ENCODE data around the gene PIK3C2B. TPM values are rescaled to one million over a fixed set of nuclear protein-coding genes. Genes with fewer than 3 reads are reported as not detected.

PIK3C2B gene
- polyA plus RNA-seq, 1 donor (not counting 4 experiments of a cell fraction or from before 2014, with no cell fraction given): 5.4 TPM

DNA sequence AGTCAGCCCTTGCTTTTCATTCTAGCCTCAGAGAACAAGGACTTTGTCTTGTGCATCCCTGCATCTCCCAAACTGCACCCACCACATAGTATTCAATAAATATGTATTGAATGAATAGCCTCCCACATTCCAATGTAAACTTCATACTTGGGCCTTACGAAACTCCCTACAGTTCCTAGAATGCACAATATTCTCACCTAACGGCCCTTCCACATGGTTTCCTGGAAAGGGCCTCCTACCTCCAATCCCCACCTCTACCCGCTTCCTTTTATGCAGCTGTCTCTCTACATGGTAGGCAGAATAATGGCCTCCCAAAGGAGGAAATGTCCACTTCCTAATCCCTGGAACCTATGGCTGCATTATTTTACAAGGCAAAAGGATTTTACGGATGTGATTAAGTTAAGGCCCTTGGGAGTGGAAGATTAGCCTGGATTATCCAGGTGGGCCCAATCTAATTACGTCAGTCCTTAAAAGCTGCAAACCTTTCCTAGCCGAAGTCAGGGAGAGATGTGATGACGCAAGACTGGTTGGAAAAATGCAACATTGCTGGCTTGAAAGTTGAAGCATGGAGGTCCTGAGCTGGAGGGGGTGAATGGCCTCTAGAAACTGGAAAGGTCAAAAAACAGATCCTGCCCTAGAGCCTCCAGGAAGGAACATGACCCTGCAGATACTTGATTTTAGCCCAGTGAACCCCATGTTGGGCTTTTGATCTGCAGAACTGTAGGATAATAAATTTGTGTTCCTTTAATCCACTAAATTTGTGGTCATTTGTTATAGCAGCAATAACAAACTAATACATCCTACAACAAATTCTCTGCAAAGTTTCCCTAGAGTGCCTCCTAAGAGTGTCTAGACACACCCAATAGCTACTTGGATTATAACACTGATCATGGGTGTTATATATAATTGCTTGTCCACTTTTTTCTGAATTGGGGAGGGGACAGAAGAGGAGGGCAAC lies 5.2 kb upstream of the PIK3C2B start:
- no peak overlapping the region for H3K4me2 ChIP-seq (ENCODE audit: control insufficient read depth, extremely low read depth, insufficient read depth, low read depth, low read length)
- no peak for DNase-seq (ENCODE audit: low read depth, low spot score)
- no peaks in the 10 kb centered on the region for H3K9me1 ChIP-seq (ENCODE audit: control insufficient read depth, extremely low read depth, insufficient read depth, low read length)
- no peak overlapping the region for H3K27ac ChIP-seq (ENCODE audit: control insufficient read depth, insufficient read depth, low read length)
- H3K9ac ChIP-seq (ENCODE audit: control insufficient read depth, extremely low read depth, insufficient read depth, low read length): no peak overlapping the region
- peaks cover 3% of the 10 kb centered on the region for H3K4me1 ChIP-seq (ENCODE audit: control insufficient read depth, extremely low read depth, insufficient read depth, low read length)
- H4K20me1 ChIP-seq (ENCODE audit: control insufficient read depth, extremely low read depth, insufficient read depth, low read length): no peaks in the 10 kb centered on the region
- no peaks in the 10 kb centered on the region for H3K27me3 ChIP-seq (ENCODE audit: control insufficient read depth, extremely low read depth, insufficient read depth, low read length)
- H3K4me3 ChIP-seq (ENCODE audit: control insufficient read depth in 2 of 3, extremely low read depth in 1 of 3, insufficient read depth in 2 of 3, low read depth in 1 of 3, low read length in 3 of 3): no peak overlapping the region
- no peak overlapping the region for H2AFZ ChIP-seq (ENCODE audit: control insufficient read depth, low read length)
- no peaks in the 10 kb centered on the region for H3K79me2 ChIP-seq (ENCODE audit: control insufficient read depth, insufficient read depth, low read length)
- no peaks in the 10 kb centered on the region for H3K9me3 ChIP-seq (ENCODE audit: control insufficient read depth, low read depth, low read length)
- no peak for TF ChIP-seq EZH2 (IDR thresholded peaks at IDR 0.05; ENCODE audit: low read length)
- TF ChIP-seq, protein P1, sequence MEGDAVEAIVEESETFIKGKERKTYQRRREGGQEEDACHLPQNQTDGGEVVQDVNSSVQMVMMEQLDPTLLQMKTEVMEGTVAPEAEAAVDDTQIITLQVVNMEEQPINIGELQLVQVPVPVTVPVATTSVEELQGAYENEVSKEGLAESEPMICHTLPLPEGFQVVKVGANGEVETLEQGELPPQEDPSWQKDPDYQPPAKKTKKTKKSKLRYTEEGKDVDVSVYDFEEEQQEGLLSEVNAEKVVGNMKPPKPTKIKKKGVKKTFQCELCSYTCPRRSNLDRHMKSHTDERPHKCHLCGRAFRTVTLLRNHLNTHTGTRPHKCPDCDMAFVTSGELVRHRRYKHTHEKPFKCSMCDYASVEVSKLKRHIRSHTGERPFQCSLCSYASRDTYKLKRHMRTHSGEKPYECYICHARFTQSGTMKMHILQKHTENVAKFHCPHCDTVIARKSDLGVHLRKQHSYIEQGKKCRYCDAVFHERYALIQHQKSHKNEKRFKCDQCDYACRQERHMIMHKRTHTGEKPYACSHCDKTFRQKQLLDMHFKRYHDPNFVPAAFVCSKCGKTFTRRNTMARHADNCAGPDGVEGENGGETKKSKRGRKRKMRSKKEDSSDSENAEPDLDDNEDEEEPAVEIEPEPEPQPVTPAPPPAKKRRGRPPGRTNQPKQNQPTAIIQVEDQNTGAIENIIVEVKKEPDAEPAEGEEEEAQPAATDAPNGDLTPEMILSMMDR (optimal IDR thresholded peaks at IDR 0.05 in 1 of 3, IDR thresholded peaks at IDR 0.05 in 1 of 3, conservative IDR thresholded peaks at IDR 0.05 in 1 of 3; ENCODE audit: extremely low read depth in 1 of 3, insufficient read depth in 2 of 3, low read length in 3 of 3): no peak
- FAIRE-seq: no peak
- dilution Hi-C loops (cut with MboI; ENCODE audit: extremely low pct_ligation_motif_present, low sequenced_read_pairs): no loop called here
- H3K36me3 ChIP-seq (ENCODE audit: control insufficient read depth in 2 of 2, extremely low read depth in 1 of 2, insufficient read depth in 2 of 2, low read length in 2 of 2): no peaks in the 10 kb centered on the region

DNA sequence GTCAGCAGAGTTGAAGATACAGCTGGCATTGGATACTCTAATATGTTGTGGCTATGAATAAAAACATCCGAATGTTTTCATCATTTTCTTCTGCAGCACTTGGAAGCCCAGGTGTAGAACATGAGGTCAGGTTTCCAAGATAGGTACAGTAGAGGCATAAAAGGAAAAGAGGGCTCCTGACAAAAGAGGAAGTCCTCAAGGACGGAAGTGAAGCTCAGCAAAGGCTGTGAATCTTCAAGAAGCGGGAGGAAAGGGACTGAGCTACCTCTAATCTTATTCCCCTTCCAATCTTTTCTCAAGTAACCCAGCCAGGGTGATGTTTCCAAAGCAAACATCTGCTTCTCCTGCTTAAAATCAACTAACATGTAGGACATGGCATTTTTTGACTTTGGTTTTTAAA lies 4.4 kb upstream of the PIK3C2B start:
- H3K79me2 ChIP-seq (ENCODE audit: control insufficient read depth, insufficient read depth, low read length): no peaks in the 10 kb centered on the region
- DNase-seq (ENCODE audit: low read depth, low spot score) (no peak), FAIRE-seq (no peak)
- no peaks in the 10 kb centered on the region for H3K9me1 ChIP-seq (ENCODE audit: control insufficient read depth, extremely low read depth, insufficient read depth, low read length)
- peaks cover 5% of the 10 kb centered on the region for H3K4me1 ChIP-seq (ENCODE audit: control insufficient read depth, extremely low read depth, insufficient read depth, low read length)
- no peak overlapping the region for H3K27ac ChIP-seq (ENCODE audit: control insufficient read depth, insufficient read depth, low read length)
- no peaks in the 10 kb centered on the region for H3K27me3 ChIP-seq (ENCODE audit: control insufficient read depth, extremely low read depth, insufficient read depth, low read length)
- no peak overlapping the region for H2AFZ ChIP-seq (ENCODE audit: control insufficient read depth, low read length)
- H4K20me1 ChIP-seq (ENCODE audit: control insufficient read depth, extremely low read depth, insufficient read depth, low read length): no peaks in the 10 kb centered on the region
- no peaks in the 10 kb centered on the region for H3K9me3 ChIP-seq (ENCODE audit: control insufficient read depth, low read depth, low read length)
- dilution Hi-C loops (cut with MboI; ENCODE audit: extremely low pct_ligation_motif_present, low sequenced_read_pairs): no loop called here
- no peak overlapping the region for H3K9ac ChIP-seq (ENCODE audit: control insufficient read depth, extremely low read depth, insufficient read depth, low read length)
- TF ChIP-seq EZH2 (IDR thresholded peaks at IDR 0.05; ENCODE audit: low read length): no peak
- TF ChIP-seq, protein P1 (optimal IDR thresholded peaks at IDR 0.05 in 1 of 3, IDR thresholded peaks at IDR 0.05 in 1 of 3, conservative IDR thresholded peaks at IDR 0.05 in 1 of 3; ENCODE audit: extremely low read depth in 1 of 3, insufficient read depth in 2 of 3, low read length in 3 of 3): no peak
- H3K4me3 ChIP-seq (ENCODE audit: control insufficient read depth in 2 of 3, extremely low read depth in 1 of 3, insufficient read depth in 2 of 3, low read depth in 1 of 3, low read length in 3 of 3): no peak overlapping the region
- H3K4me2 ChIP-seq (ENCODE audit: control insufficient read depth, extremely low read depth, insufficient read depth, low read depth, low read length): no peak overlapping the region
- H3K36me3 ChIP-seq (ENCODE audit: control insufficient read depth in 2 of 2, extremely low read depth in 1 of 2, insufficient read depth in 2 of 2, low read length in 2 of 2): no peaks in the 10 kb centered on the region

All from keratinocyte (primary cell).